ENCODE data around the gene PARD6G.

The PARD6G gene

GRCh38 chr18:80126797-80127196, 120.5 kb downstream of the PARD6G start:
- no peaks in the 10 kb centered on the region for H3K9me3 ChIP-seq (ENCODE audit: control insufficient read depth, low read length)
- peaks cover 63% of the 10 kb centered on the region for H3K36me3 ChIP-seq (ENCODE audit: control insufficient read depth, insufficient read depth, low read length)
- peaks cover 3% of the 10 kb centered on the region for H3K4me1 ChIP-seq (ENCODE audit: control insufficient read depth, insufficient read depth, low read length, poor library complexity, severe bottlenecking)
- WGBS, 2 experiments (ENCODE audit: insufficient coverage in 2 of 2), result 100% methylated on average over 2 of the region's 9 CpGs; no CpG with 5 or more reads in 1 of the 2 experiments
- H3K4me3 ChIP-seq (ENCODE audit: extremely low read depth, insufficient read depth, low read length, poor library complexity, severe bottlenecking), result no peak overlapping the region
- no peak overlapping the region for H3K27ac ChIP-seq (ENCODE audit: low read depth, low read length, severe bottlenecking)

DNA sequence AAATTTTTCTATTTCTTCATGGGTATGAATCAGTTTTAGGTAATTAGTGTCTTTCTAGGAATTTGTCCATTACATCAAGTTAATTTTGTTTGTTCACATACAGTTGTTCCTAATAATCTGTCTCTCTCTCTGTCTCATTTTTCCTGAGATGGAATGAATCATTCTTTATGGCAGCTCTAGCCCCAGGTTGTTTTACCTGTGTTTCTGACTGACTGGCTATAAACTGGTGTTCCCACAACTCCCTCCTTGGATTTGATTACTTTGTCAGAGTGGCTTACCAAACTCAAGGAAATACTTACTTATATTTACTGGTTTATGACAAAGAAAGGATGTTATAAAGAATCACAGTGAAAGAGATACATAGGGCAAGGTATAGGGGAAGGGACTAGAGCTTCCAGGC, 123.2 kb downstream of the PARD6G start:
- Histone ChIP-seq H3K4me3 (ENCODE audit: extremely low read depth, insufficient read depth, low read length, poor library complexity, severe bottlenecking) (no peak overlapping the region), H3K9me3 (ENCODE audit: control insufficient read depth, low read length) (no peaks in the 10 kb centered on the region), H3K36me3 (ENCODE audit: control insufficient read depth, insufficient read depth, low read length) (peaks cover 77% of the 10 kb centered on the region), H3K27ac (ENCODE audit: low read depth, low read length, severe bottlenecking) (no peak overlapping the region), H3K4me1 (ENCODE audit: control insufficient read depth, insufficient read depth, low read length, poor library complexity, severe bottlenecking) (peaks cover 6% of the 10 kb centered on the region)

DNA sequence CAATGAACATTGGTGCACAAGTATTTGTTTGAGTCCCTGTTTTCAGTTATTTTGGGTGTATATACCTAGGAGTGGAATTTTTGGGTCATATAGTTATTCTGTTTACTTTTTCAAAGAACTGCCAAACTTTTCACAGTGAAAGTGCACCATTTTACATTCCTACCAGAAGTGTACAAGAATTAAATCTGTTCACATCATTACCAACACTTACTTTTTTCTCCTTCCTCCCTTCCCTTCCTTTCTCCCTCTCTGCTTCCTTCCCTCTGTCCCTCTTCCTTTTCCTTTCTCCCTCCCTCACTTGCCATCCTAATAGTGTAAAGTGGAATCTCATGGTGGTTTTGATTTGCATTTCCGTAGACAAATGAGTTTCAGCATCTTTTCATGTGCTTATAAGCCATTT, 126.4 kb downstream of the PARD6G start:
- no CpG with 5 or more reads among the region's 1 CpG for WGBS, 2 experiments (ENCODE audit: insufficient coverage in 2 of 2)
- Histone ChIP-seq H3K27ac (ENCODE audit: low read depth, low read length, severe bottlenecking) (no peak overlapping the region), H3K9me3 (ENCODE audit: control insufficient read depth, low read length) (no peaks in the 10 kb centered on the region), H3K36me3 (ENCODE audit: control insufficient read depth, insufficient read depth, low read length) (peaks cover 71% of the 10 kb centered on the region), H3K4me3 (ENCODE audit: extremely low read depth, insufficient read depth, low read length, poor library complexity, severe bottlenecking) (no peak overlapping the region), H3K4me1 (ENCODE audit: control insufficient read depth, insufficient read depth, low read length, poor library complexity, severe bottlenecking) (peaks cover 6% of the 10 kb centered on the region)

DNA sequence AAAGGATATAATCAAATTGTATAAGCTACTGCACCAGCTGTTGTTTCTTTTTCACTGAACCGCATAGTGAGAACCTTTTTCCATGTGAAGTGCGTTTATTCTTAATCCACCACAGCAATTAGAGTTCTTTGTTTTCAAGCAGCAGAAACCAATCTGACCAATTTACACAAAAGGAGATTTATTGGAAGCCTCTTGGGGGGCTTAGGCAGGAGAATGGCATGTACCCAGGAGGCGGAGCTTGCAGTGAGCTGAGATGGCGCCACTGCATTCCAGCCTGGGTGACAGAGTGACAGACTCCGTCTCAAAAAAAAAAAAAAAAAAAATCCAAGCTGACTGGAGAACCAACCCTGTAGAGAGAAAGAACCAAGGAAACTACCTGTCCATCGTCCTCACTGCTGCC, 128.2 kb downstream of the PARD6G start:
- H3K4me3 ChIP-seq (ENCODE audit: extremely low read depth, insufficient read depth, low read length, poor library complexity, severe bottlenecking), result no peak overlapping the region
- 33 to 40% methylated on average over 1 of the region's 6 CpGs for WGBS, 2 experiments (ENCODE audit: insufficient coverage in 2 of 2)
- H3K36me3 ChIP-seq (ENCODE audit: control insufficient read depth, insufficient read depth, low read length), result peaks cover 59% of the 10 kb centered on the region
- peaks cover 10% of the 10 kb centered on the region for H3K4me1 ChIP-seq (ENCODE audit: control insufficient read depth, insufficient read depth, low read length, poor library complexity, severe bottlenecking)
- H3K27ac ChIP-seq (ENCODE audit: low read depth, low read length, severe bottlenecking), result peak overlapping the region; percentile 51
- H3K9me3 ChIP-seq (ENCODE audit: control insufficient read depth, low read length), result no peaks in the 10 kb centered on the region

- Histone ChIP-seq H3K4me1 (ENCODE audit: control insufficient read depth, insufficient read depth, low read length, poor library complexity, severe bottlenecking) (peaks cover 17% of the 10 kb centered on the region), H3K36me3 (ENCODE audit: control insufficient read depth, insufficient read depth, low read length) (peaks cover 36% of the 10 kb centered on the region), H3K4me3 (ENCODE audit: extremely low read depth, insufficient read depth, low read length, poor library complexity, severe bottlenecking) (no peak overlapping the region), H3K9me3 (ENCODE audit: control insufficient read depth, low read length) (no peaks in the 10 kb centered on the region), H3K27ac (ENCODE audit: low read depth, low read length, severe bottlenecking) (no peak overlapping the region)
- 96 to 100% methylated on average over 2 to 3 of the region's 4 CpGs for WGBS, 2 experiments (ENCODE audit: insufficient coverage in 2 of 2)
Observed at GRCh38 chr18:80115035-80115434, 132.3 kb downstream of the PARD6G start.

DNA sequence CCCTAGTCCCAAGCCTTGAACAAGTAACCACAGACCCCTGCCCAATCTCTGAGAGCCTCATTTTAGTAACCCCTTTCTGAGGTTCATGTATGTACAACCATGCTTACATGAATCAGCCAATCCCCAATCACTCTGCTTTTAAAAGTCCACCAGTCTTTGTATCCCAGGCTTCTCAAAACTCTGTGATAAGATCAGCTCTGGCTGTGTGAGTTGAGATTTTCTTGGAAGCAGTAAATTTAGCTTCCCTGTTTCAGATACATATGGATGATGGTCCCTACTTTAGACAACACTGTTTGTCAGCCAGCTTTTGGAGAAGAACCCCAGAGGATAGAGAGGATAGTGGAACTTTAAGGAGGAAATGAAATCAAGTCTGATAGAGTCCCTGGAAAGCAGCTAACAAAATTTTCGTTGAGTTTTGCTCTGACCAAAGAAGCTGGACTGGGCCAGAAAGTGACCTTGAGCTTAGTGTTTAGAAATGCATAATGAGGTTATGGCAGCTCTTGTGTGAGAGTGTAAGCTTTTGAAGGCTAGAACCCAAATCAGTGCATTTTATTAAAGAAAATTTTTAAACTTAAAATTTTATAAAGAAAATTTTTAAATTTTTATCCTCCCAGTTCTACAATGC, 134.6 kb downstream of the PARD6G start:
- WGBS, 2 experiments (ENCODE audit: insufficient coverage in 2 of 2), result 64 to 79% methylated on average over 1 of the region's 1 CpG
- Histone ChIP-seq H3K27ac (ENCODE audit: low read depth, low read length, severe bottlenecking) (peak overlapping the region; percentile 69), H3K4me3 (ENCODE audit: extremely low read depth, insufficient read depth, low read length, poor library complexity, severe bottlenecking) (peak overlapping the region; percentile 0), H3K36me3 (ENCODE audit: control insufficient read depth, insufficient read depth, low read length) (peaks cover 17% of the 10 kb centered on the region), H3K9me3 (ENCODE audit: control insufficient read depth, low read length) (peaks cover 4% of the 10 kb centered on the region), H3K4me1 (ENCODE audit: control insufficient read depth, insufficient read depth, low read length, poor library complexity, severe bottlenecking) (peaks cover 11% of the 10 kb centered on the region)

DNA sequence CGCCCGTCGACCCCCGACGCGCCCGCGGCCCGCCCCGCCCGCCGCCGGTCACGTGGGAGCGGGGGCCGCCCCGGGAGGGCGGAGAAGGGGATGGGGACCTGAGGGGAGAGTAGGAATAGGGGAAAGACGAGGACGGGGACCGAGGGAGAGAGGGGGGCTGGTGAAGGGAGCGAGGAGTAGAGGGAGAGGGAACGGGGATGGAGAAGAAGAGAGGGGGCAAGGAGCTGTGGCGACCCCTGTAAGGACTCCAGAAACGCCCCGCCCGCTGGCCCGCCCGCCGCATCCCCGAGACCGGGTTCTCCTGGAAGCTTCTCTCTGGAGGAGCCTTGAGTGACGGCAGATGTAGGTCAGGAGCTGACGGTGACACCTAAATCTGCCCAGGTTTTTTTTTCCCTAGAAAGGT, 137.6 kb downstream of the PARD6G start:
- H3K9me3 ChIP-seq (ENCODE audit: control insufficient read depth, low read length), result peaks cover 4% of the 10 kb centered on the region
- H3K4me3 ChIP-seq (ENCODE audit: extremely low read depth, insufficient read depth, low read length, poor library complexity, severe bottlenecking), result peak overlapping the region; percentile 69
- peaks cover 32% of the 10 kb centered on the region for H3K4me1 ChIP-seq (ENCODE audit: control insufficient read depth, insufficient read depth, low read length, poor library complexity, severe bottlenecking)
- 0 to 1% methylated on average over 29 to 32 of the region's 34 CpGs for WGBS, 2 experiments (ENCODE audit: insufficient coverage in 2 of 2)
- peaks cover 10% of the 10 kb centered on the region for H3K36me3 ChIP-seq (ENCODE audit: control insufficient read depth, insufficient read depth, low read length)
- peak overlapping the region; percentile 98 for H3K27ac ChIP-seq (ENCODE audit: low read depth, low read length, severe bottlenecking)

- peaks cover 35% of the 10 kb centered on the region for H3K4me1 ChIP-seq (ENCODE audit: control insufficient read depth, insufficient read depth, low read length, poor library complexity, severe bottlenecking)
- H3K9me3 ChIP-seq (ENCODE audit: control insufficient read depth, low read length), result peaks cover 4% of the 10 kb centered on the region
- peaks cover 10% of the 10 kb centered on the region for H3K36me3 ChIP-seq (ENCODE audit: control insufficient read depth, insufficient read depth, low read length)
- 6% methylated on average over 41 to 43 of the region's 76 CpGs for WGBS, 2 experiments (ENCODE audit: insufficient coverage in 2 of 2)
- peak within 1 kb of the TSS; percentile 98 for H3K27ac ChIP-seq (ENCODE audit: low read depth, low read length, severe bottlenecking)
- peak within 1 kb of the TSS; percentile 69 for H3K4me3 ChIP-seq (ENCODE audit: extremely low read depth, insufficient read depth, low read length, poor library complexity, severe bottlenecking)
Observed at GRCh38 chr18:80108739-80109675, 138.3 kb downstream of the PARD6G start, which contains the start of gene ADNP2. ADNP2 (plus strand) TSS chr18:80109262; CDS start chr18:80117543, 8,281 bp downstream.

DNA sequence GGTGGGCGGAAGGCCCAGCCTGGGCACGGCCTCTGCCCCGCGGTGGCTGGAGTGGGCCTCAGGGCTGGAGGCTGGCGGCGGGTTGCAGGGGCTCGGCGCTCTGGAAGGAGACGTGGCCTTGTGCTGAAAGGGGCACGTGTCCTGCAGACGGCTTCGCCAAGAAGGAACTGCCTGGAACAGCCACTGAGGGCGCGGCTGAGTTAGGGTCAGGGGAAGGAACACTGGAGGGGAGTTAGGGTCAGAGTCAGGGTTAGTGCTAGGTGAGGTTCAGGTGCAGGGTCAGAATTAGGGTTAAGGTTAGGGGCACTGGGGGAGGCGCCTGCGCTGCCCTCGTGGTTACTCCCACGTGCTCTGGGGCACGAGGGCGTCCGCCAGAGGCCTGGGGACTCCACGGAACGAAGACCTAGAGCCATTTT, 139.2 kb downstream of the PARD6G start:
- peaks cover 41% of the 10 kb centered on the region for H3K4me1 ChIP-seq (ENCODE audit: control insufficient read depth, insufficient read depth, low read length, poor library complexity, severe bottlenecking)

DNA sequence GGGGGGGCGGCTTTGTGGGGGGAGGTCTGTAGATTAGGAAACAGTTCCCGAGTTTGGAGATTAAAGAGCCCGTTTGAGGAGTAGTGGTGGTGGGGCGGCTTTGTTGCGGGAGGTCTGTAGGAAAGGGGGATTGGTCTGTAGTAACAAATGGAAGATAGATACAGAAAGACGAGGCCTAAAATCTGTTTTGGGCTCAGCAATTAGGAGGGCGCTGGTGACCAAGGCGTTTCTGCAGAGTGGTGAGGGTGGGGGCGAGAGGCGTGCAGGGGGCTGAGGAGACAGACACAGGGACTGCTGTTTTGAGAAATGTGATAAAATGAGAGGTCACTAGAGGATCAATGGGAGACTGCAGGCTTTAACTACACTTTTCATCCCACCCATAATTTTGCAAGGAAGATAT, 139.9 kb downstream of the PARD6G start:
- Histone ChIP-seq H3K4me3 (ENCODE audit: extremely low read depth, insufficient read depth, low read length, poor library complexity, severe bottlenecking) (no peak overlapping the region), H3K4me1 (ENCODE audit: control insufficient read depth, insufficient read depth, low read length, poor library complexity, severe bottlenecking) (peaks cover 42% of the 10 kb centered on the region), H3K27ac (ENCODE audit: low read depth, low read length, severe bottlenecking) (peak overlapping the region; percentile 0), H3K36me3 (ENCODE audit: control insufficient read depth, insufficient read depth, low read length) (peaks cover 10% of the 10 kb centered on the region), H3K9me3 (ENCODE audit: control insufficient read depth, low read length) (peaks cover 4% of the 10 kb centered on the region)
- WGBS, 2 experiments (ENCODE audit: insufficient coverage in 2 of 2), result 77 to 90% methylated on average over 6 to 10 of the region's 10 CpGs

More for the DNA sequence above, 139.2 kb downstream of the PARD6G start:
- Histone ChIP-seq H3K4me3 (ENCODE audit: extremely low read depth, insufficient read depth, low read length, poor library complexity, severe bottlenecking) (no peak overlapping the region), H3K27ac (ENCODE audit: low read depth, low read length, severe bottlenecking) (peak overlapping the region; percentile 0), H3K9me3 (ENCODE audit: control insufficient read depth, low read length) (peaks cover 4% of the 10 kb centered on the region), H3K36me3 (ENCODE audit: control insufficient read depth, insufficient read depth, low read length) (peaks cover 10% of the 10 kb centered on the region)
- 96 to 99% methylated on average over 16 to 21 of the region's 23 CpGs for WGBS, 2 experiments (ENCODE audit: insufficient coverage in 2 of 2)
